PC-9 (cell line): ENCODE results near the gene PFDN6. TPM values are rescaled to one million over a fixed set of nuclear protein-coding genes. Genes with fewer than 3 reads are reported as not detected.

Experiments used
- BruUV-seq: library from RNA; stranded (reverse); fragments of 400-500 nt; replicated peaks from 2 replicates; lab custom pipeline; 2021; lab: Mats Ljungman, UMichigan
- CTCF ChIA-PET: fragments of 300-600 bp; sonication (Branson Sonifier 250); formaldehyde crosslinking; loops from one replicate; lab custom pipeline; 2022; ENCODE audit warnings: antibody characterized with exemption; lab: Charles Lee
- POLR2A ChIA-PET: fragments of 300-600 bp; sonication (Branson Sonifier 250); formaldehyde crosslinking; loops from one replicate; lab custom pipeline; 2022; ENCODE audit warnings: antibody characterized with exemption; ENCODE audit not compliant: unreplicated experiment; lab: Charles Lee
- DNase-seq, 2 experiments: peaks; one replicate each; pipeline versions ENCODE4 v3.0.0 to v3.0.0-alpha.2; 2015 to 2022; ENCODE audit warnings: mixed read lengths in 1 of 2
- H2AFZ ChIP-seq: fragments of 200-600 bp; sonication (generic); 2 replicates; pipeline ENCODE4 v1.8.1; 2017; ENCODE audit warnings: antibody characterized with exemption
- H3F3A ChIP-seq: fragments of 200-600 bp; sonication (generic); 2 replicates; pipeline ENCODE4 v1.8.1; 2017; ENCODE audit warnings: antibody characterized with exemption, mild to moderate bottlenecking, low read depth; ENCODE audit not compliant: insufficient read depth
- H3K27ac ChIP-seq: fragments of 200-600 bp; sonication (generic); 2 replicates; pipeline ENCODE4 v1.6.1; 2016; ENCODE audit warnings: mixed run types
- H3K27me3 ChIP-seq: fragments of 200-600 bp; sonication (generic); 2 replicates; pipeline ENCODE4 v1.6.1; 2016; ENCODE audit warnings: low read depth, mixed run types; ENCODE audit not compliant: insufficient read depth
- H3K36me3 ChIP-seq: fragments of 200-600 bp; sonication (generic); 2 replicates; pipeline ENCODE4 v1.6.1; 2016; ENCODE audit warnings: low read depth, mixed run types
- H3K4me1 ChIP-seq: fragments of 200-600 bp; sonication (generic); replicated peaks from 2 replicates; pipeline ENCODE4 v1.6.1; 2016; ENCODE audit warnings: mixed run types; ENCODE audit not compliant: insufficient read depth
- H3K4me2 ChIP-seq: fragments of 200-600 bp; sonication (generic); 2 replicates; pipeline ENCODE4 v1.6.1; 2017; ENCODE audit warnings: mixed run types
- H3K4me3 ChIP-seq: fragments of 200-600 bp; sonication (generic); 2 replicates; pipeline ENCODE4 v1.6.1; 2016; ENCODE audit warnings: mixed run types
- H3K79me2 ChIP-seq: fragments of 200-600 bp; sonication (generic); 2 replicates; pipeline ENCODE4 v1.6.1; 2017; ENCODE audit warnings: low read depth, mixed run types
- H3K9me2 ChIP-seq: fragments of 200-600 bp; sonication (generic); 2 replicates; pipeline ENCODE4 v1.8.1; 2017; ENCODE audit warnings: mild to moderate bottlenecking; ENCODE audit not compliant: insufficient read depth
- H3K9me3 ChIP-seq: fragments of 200-600 bp; sonication (generic); 2 replicates; pipeline ENCODE4 v1.8.1; 2016; ENCODE audit warnings: low read depth; ENCODE audit not compliant: insufficient read depth
- H4K20me1 ChIP-seq: fragments of 200-600 bp; sonication (generic); 2 replicates; pipeline ENCODE4 v1.8.1; 2017; ENCODE audit not compliant: insufficient read depth
- EZH2 ChIP-seq: fragments of 200-600 bp; sonication (generic); IDR thresholded peaks from 2 replicates; pipeline ENCODE4 v1.8.0; 2017; ENCODE audit warnings: antibody characterized with exemption, low read depth
- intact Hi-C: fragments of 100-400 bp; cut with micrococcal nuclease; formaldehyde crosslinking; loops from one replicate; pipeline ENCODE4 v1.10.0; 2022; ENCODE audit not compliant: unreplicated experiment
- total RNA-seq: library from RNA; stranded (reverse); gene quantifications from 2 replicates; pipeline ENCODE4 v1.2.3, GENCODE V29; 2021
- TF ChIP-seq, protein P1 (sequence below): fragments of 200-600 bp; sonication (generic); conservative IDR thresholded peaks from 2 replicates; pipeline ENCODE4 v1.6.1; 2017; ENCODE audit warnings: mixed run types, antibody characterized with exemption, mild to moderate bottlenecking, moderate library complexity

The PFDN6 gene
- total RNA-seq, 1 experiment from 2014 or later, result 57.2 TPM

DNA sequence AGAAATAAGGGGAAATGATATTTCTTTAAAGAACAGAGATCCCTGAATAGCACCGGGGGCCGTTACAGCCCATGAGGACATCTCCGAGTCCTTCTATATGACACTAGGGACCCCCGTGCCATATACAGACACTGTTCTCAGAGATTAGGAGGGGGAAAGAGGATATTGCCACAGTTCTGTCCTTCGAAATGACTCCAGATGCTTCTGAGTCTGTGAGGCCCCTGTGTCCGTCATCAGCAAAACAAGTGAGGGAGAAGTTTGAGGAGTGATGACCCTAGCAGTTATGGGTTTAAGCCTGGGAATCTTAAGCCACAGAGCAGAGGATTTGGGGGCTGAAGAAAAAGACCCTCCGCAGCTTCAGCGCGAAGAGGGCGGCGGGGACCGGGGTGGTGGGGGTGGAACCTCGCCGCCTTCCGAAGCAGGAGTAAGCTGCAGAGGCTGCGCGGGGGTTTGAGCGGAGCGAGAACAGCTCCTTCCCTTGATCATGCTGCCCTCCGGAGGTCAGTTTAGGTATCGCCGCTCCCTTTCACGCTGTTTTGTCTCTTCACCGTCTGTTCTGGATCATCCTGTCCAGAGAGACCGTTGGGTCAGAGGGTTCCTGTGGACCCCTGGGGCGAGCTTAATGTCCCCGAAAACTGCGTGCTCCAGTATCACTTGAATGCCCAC, 41.3 kb upstream of the PFDN6 start:
- Histone ChIP-seq H3K79me2 (no peaks in the 10 kb centered on the region), H4K20me1 (no peaks in the 10 kb centered on the region), H3F3A (peaks cover 33% of the 10 kb centered on the region), H3K36me3 (peaks cover 12% of the 10 kb centered on the region; the same call in 1 of the 2 replicates), H3K4me3 (peak overlapping the region; percentile 69), H3K9me3 (no peaks in the 10 kb centered on the region), H3K4me2 (peak overlapping the region; percentile 94), H3K4me1 (peaks cover 28% of the 10 kb centered on the region), H2AFZ (peak overlapping the region; percentile 76), H3K27ac (no peak overlapping the region), H3K9me2 (no peaks in the 10 kb centered on the region), H3K27me3 (peaks cover 23% of the 10 kb centered on the region)
- BruUV-seq, result no TSS peak
- intact Hi-C loops, result loop anchor here (1.0 to 5.0 kb wide), 5 partner anchors 47 to 363 kb away; partner anchors contain the start of genes RXRB and SLC39A7
- TF ChIP-seq EZH2, result no peak
- TF ChIP-seq, protein P1, sequence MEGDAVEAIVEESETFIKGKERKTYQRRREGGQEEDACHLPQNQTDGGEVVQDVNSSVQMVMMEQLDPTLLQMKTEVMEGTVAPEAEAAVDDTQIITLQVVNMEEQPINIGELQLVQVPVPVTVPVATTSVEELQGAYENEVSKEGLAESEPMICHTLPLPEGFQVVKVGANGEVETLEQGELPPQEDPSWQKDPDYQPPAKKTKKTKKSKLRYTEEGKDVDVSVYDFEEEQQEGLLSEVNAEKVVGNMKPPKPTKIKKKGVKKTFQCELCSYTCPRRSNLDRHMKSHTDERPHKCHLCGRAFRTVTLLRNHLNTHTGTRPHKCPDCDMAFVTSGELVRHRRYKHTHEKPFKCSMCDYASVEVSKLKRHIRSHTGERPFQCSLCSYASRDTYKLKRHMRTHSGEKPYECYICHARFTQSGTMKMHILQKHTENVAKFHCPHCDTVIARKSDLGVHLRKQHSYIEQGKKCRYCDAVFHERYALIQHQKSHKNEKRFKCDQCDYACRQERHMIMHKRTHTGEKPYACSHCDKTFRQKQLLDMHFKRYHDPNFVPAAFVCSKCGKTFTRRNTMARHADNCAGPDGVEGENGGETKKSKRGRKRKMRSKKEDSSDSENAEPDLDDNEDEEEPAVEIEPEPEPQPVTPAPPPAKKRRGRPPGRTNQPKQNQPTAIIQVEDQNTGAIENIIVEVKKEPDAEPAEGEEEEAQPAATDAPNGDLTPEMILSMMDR, result peak; percentile 90
- ChIA-PET CTCF (interaction anchor here (0.6 to 0.7 kb wide), 5 partner anchors 40 to 1003 kb away, joined by 3 to 11 read pairs (median 3); partner anchors contain the start of genes RING1 and TAP2), POLR2A (no interaction called here)
- peak; percentile 52 to 83 for DNase-seq

DNA sequence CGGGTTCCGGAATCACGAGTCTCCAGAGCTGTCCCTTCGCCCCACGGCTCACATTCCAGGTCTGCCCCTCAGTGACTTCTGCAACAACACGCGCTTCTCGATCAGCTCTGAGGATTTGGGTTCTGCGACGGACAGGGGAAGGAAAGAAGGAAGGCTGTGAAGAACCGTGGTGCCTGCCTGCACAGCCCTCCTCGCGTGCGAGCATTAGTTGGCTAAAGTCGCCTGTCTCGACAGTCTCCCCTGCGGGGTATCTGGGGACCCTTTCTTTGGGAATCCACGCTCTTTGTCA, 40.8 kb upstream of the PFDN6 start:
- Histone ChIP-seq H3K27me3 (peaks cover 18% of the 10 kb centered on the region), H3F3A (peaks cover 34% of the 10 kb centered on the region), H3K79me2 (no peaks in the 10 kb centered on the region), H2AFZ (peak overlapping the region; percentile 71), H3K4me3 (peak overlapping the region; percentile 69), H3K4me1 (peaks cover 28% of the 10 kb centered on the region), H3K27ac (no peak overlapping the region), H3K9me3 (no peaks in the 10 kb centered on the region), H4K20me1 (no peaks in the 10 kb centered on the region), H3K9me2 (no peaks in the 10 kb centered on the region), H3K4me2 (peak overlapping the region; percentile 94), H3K36me3 (peaks cover 12% of the 10 kb centered on the region; the same call in 1 of the 2 replicates)
- no peak for TF ChIP-seq EZH2
- TF ChIP-seq, protein P1, result peak; percentile 57; the same call in 1 of the 2 replicates
- ChIA-PET CTCF (interaction anchor here (0.6 kb wide), 2 partner anchors 11 to 40 kb away, joined by 4 read pairs; partner anchors contain the start of gene WDR46), POLR2A (no interaction called here)
- no peak for DNase-seq
- intact Hi-C loops, result loop anchor here (1.0 to 5.0 kb wide), 5 partner anchors 48 to 363 kb away; partner anchors contain the start of genes RXRB and SLC39A7
- BruUV-seq, result TSS peak; percentile 62

DNA sequence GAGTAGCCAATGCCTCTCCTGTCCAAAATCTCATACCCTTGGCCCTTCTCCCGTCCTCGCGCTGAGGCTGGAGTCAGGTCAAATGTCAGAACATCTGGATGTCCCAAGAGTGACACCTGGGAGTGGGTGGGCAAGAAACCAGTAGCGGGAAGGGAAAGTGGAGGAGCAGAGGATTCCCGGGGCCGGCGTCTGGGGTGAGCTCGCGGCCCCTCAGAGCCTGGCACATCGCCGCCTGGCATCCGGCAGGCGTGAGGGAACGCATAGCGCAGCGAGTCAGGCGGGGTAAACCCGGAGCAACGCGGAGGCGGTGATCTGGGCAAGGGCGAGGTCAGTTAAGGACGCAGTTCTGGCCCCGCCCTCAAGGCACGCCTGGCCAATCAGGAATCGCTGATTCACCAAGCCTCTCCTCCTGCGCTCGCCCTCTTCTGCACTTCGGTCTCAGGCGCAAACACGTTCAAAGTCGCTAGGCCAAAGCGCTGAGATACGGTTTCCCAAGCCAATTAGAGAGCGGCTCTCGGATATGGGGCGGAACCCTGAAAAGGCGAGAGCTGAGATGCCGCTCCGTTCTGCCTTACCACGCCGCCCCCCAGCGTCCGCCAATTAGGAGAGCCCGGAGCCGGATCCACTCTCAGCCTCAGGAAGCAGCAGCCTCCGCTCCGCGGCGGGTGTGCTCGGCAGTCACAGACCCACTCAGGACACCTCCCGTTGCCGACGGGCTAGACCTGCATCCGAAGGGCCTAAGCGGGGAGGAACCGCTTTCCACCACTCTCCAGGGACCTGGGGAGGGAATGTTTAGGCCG, 40.3 kb upstream of the PFDN6 start:
- peaks cover 16% of the 10 kb centered on the region for H3K27me3 ChIP-seq
- intact Hi-C loops, result loop anchor here (1.0 to 5.0 kb wide), 6 partner anchors 48 to 411 kb away; partner anchors contain the start of genes RXRB, SLC39A7 and TAP2
- H3K4me1 ChIP-seq, result peaks cover 28% of the 10 kb centered on the region
- no peaks in the 10 kb centered on the region for H3K79me2 ChIP-seq
- peak overlapping the region; percentile 94 for H3K4me2 ChIP-seq
- no peaks in the 10 kb centered on the region for H4K20me1 ChIP-seq
- peaks cover 34% of the 10 kb centered on the region for H3F3A ChIP-seq
- no TSS peak for BruUV-seq
- H3K36me3 ChIP-seq, result peaks cover 12% of the 10 kb centered on the region; the same call in 1 of the 2 replicates
- no peaks in the 10 kb centered on the region for H3K9me2 ChIP-seq
- H2AFZ ChIP-seq, result peak overlapping the region; percentile 81
- DNase-seq, result peak; percentile 95 to 97
- peak overlapping the region; percentile 69 for H3K4me3 ChIP-seq
- TF ChIP-seq, protein P1, result no peak
- TF ChIP-seq EZH2, result no peak
- peak overlapping the region; percentile 66 for H3K27ac ChIP-seq
- POLR2A ChIA-PET, result interaction anchor here (0.6 kb wide), 2 partner anchors 49 to 277 kb away, joined by 4 to 5 read pairs; no protein-coding TSS in a partner anchor
- H3K9me3 ChIP-seq, result no peaks in the 10 kb centered on the region
- CTCF ChIA-PET, result interaction anchor here (0.6 to 0.9 kb wide), 5 partner anchors 11 to 432 kb away, joined by 3 to 10 read pairs (median 4); partner anchors contain the start of genes HLA-DOB and WDR46
